HCT116 (cell line): Measurements from ENCODE around the gene AKAP11. TPM values are rescaled to one million over a fixed set of nuclear protein-coding genes. Genes with fewer than 3 reads are reported as not detected.

Experiments
- ATAC-seq: fragments of 200-7000 bp; cut with Tn5 transposase; 2 replicates; pipeline ENCODE4 v1.9.1; 2020; ENCODE audit warnings: mild to moderate bottlenecking, moderate library complexity
- BruUV-seq: library from RNA; stranded (reverse); fragments of 400-500 nt; replicated peaks from 2 replicates; lab custom pipeline; 2021; lab: Mats Ljungman, UMichigan
- CTCF ChIA-PET: fragments of 300-600 bp; sonication (Branson Sonifier 250); formaldehyde crosslinking; loops from one replicate; lab custom pipeline; 2021; ENCODE audit warnings: antibody characterized with exemption; lab: Charles Lee
- POLR2A ChIA-PET: fragments of 300-600, 350-600 bp; sonication (Branson Sonifier 250); formaldehyde crosslinking; loops from one replicate; lab custom pipeline; 2021; ENCODE audit warnings: antibody characterized with exemption; lab: Charles Lee
- RAD21 ChIA-PET, 2 experiments: fragments of 300-600 bp; sonication (Branson Sonifier 250); formaldehyde crosslinking; loops; one replicate each; lab custom pipeline; 2023; ENCODE audit warnings: low total read pairs in 2 of 2; ENCODE audit not compliant: uncharacterized antibody in 2 of 2, unreplicated experiment in 2 of 2, low non-redundant PET in 1 of 2; lab: Charles Lee
- DNase-seq: peaks from one replicate; pipeline ENCODE4 v3.0.0-alpha.2; 2010; ENCODE audit warnings: low read depth, low spot score
- H2AFZ ChIP-seq: fragments of 200-600 bp; shearing (Covaris generic), sonication (generic); 2 replicates; pipeline ENCODE4 v1.6.1; 2017; ENCODE audit warnings: low read depth, mixed run types, mixed read lengths, antibody characterized with exemption, low read length; ENCODE audit not compliant: poor library complexity, severe bottlenecking
- H3K27ac ChIP-seq: 2 replicates; pipeline ENCODE4 v1.5.1; 2012; ENCODE audit warnings: low read depth, low read length
- H3K27me3 ChIP-seq: fragments of 200-600 bp; sonication (generic); 2 replicates; pipeline ENCODE4 v1.6.1; 2016; ENCODE audit warnings: mixed run types, low read length, mixed read lengths; ENCODE audit not compliant: insufficient read depth
- H3K36me3 ChIP-seq, 2 experiments: fragments of 200-500 bp in 1 of 2; fragments of 200-600 bp in 1 of 2; sonication (Bioruptor generic) in 1 of 2; sonication (generic) in 1 of 2; 2 replicates each; pipeline versions ENCODE4 v1.5.1 to v1.6.1; 2014 to 2016; ENCODE audit warnings: low read length in 2 of 2, inconsistent platforms in 1 of 2, mixed read lengths in 1 of 2, mixed run types in 1 of 2; ENCODE audit not compliant: insufficient read depth in 2 of 2, control insufficient read depth in 1 of 2
- H3K4me1 ChIP-seq, 2 experiments: fragments of 200-600 bp in 1 of 2; sonication (generic) in 1 of 2; 2 replicates each; pipeline versions ENCODE4 v1.5.1 to v1.6.1; 2012 to 2017; ENCODE audit warnings: low read length in 2 of 2, inconsistent platforms in 1 of 2, mild to moderate bottlenecking in 1 of 2, mixed read lengths in 1 of 2, mixed run types in 1 of 2, moderate library complexity in 1 of 2; ENCODE audit not compliant: insufficient read depth in 2 of 2, control insufficient read depth in 1 of 2
- H3K4me2 ChIP-seq: fragments of 200-600 bp; sonication (generic); 2 replicates; pipeline ENCODE4 v1.6.1; 2017; ENCODE audit warnings: mixed run types, low read length, mixed read lengths
- H3K4me3 ChIP-seq, 2 experiments: fragments of 200-600 bp in 1 of 2; sonication (generic) in 1 of 2; replicated peaks in 1 of 2; 2 replicates each; pipeline ENCODE4 v1.5.1; 2011 to 2016; ENCODE audit warnings: low read length in 2 of 2, control low read depth in 1 of 2, low read depth in 1 of 2, mild to moderate bottlenecking in 1 of 2, mixed read lengths in 1 of 2, mixed run types in 1 of 2
- H3K79me2 ChIP-seq: fragments of 200-600 bp; sonication (generic); 2 replicates; pipeline ENCODE4 v1.6.1; 2017; ENCODE audit warnings: mild to moderate bottlenecking, mixed run types, low read length, moderate library complexity, mixed read lengths; ENCODE audit not compliant: insufficient read depth
- H3K9ac ChIP-seq: fragments of 200-600 bp; sonication (generic); 2 replicates; pipeline ENCODE4 v1.6.1; 2016; ENCODE audit warnings: low read length, mixed read lengths
- H3K9me2 ChIP-seq: fragments of 200-600 bp; sonication (generic), shearing (Covaris generic); 2 replicates; pipeline ENCODE4 v1.6.1; 2017; ENCODE audit warnings: mixed run types, mild to moderate bottlenecking, moderate library complexity; ENCODE audit not compliant: insufficient read depth
- H3K9me3 ChIP-seq, 2 experiments: fragments of 200-500 bp in 1 of 2; fragments of 200-600 bp in 1 of 2; sonication (Bioruptor generic) in 1 of 2; sonication (generic) in 1 of 2; 2 replicates each; pipeline ENCODE4 v1.6.1; 2014 to 2017; ENCODE audit warnings: low read length in 2 of 2, mixed read lengths in 2 of 2, inconsistent platforms in 1 of 2, low read depth in 1 of 2, mild to moderate bottlenecking in 1 of 2, mixed run types in 1 of 2, moderate library complexity in 1 of 2; ENCODE audit not compliant: control insufficient read depth in 1 of 2, insufficient read depth in 1 of 2
- H4K20me1 ChIP-seq: fragments of 200-600 bp; sonication (generic), shearing (Covaris generic); 2 replicates; pipeline ENCODE4 v1.6.1; 2017; ENCODE audit warnings: mixed run types, mild to moderate bottlenecking, moderate library complexity; ENCODE audit not compliant: insufficient read depth
- EZH2 ChIP-seq: fragments of 200-600 bp; sonication (generic); IDR thresholded peaks from 2 replicates; pipeline ENCODE4 v1.6.1; 2017; ENCODE audit warnings: antibody characterized with exemption, mixed run types
- FOSL1 ChIP-seq: IDR thresholded peaks from 2 replicates; pipeline ENCODE4 v1.6.1; 2012; ENCODE audit warnings: low read depth
- JUND ChIP-seq: IDR thresholded peaks from 2 replicates; pipeline ENCODE4 v1.6.1; 2012
- POLR2A ChIP-seq: IDR thresholded peaks from 2 replicates; pipeline ENCODE4 v1.7.0; 2011; ENCODE audit warnings: borderline replicate concordance; ENCODE audit not compliant: insufficient read depth, insufficient read length; ENCODE audit errors: extremely low read depth
- POLR2AphosphoS5 ChIP-seq: IDR thresholded peaks from 2 replicates; pipeline ENCODE4 v1.6.1; 2011; ENCODE audit warnings: mild to moderate bottlenecking, low read depth, low read length, moderate library complexity
- RAD21 ChIP-seq: IDR thresholded peaks from 2 replicates; pipeline ENCODE4 v1.6.1; 2012; ENCODE audit warnings: low read depth, mild to moderate bottlenecking
- SIN3A ChIP-seq: IDR thresholded peaks from 2 replicates; pipeline ENCODE4 v1.6.1; 2012; ENCODE audit warnings: low read depth
- SP1 ChIP-seq: IDR thresholded peaks from 2 replicates; pipeline ENCODE4 v1.6.1; 2012; ENCODE audit warnings: low read depth
- SRF ChIP-seq: IDR thresholded peaks from 2 replicates; pipeline ENCODE4 v1.6.1; 2012; ENCODE audit warnings: low read depth
- TCF7L2 ChIP-seq: IDR thresholded peaks from 2 replicates; pipeline ENCODE4 v1.7.0; 2011; ENCODE audit warnings: borderline replicate concordance, inconsistent platforms; ENCODE audit not compliant: insufficient read depth, insufficient read length; ENCODE audit errors: extremely low read depth
- YY1 ChIP-seq: IDR thresholded peaks from 2 replicates; pipeline ENCODE4 v1.6.1; 2011; ENCODE audit warnings: low read length, low read depth, moderate library complexity, mild to moderate bottlenecking; ENCODE audit not compliant: insufficient replicate concordance; ENCODE audit errors: extremely low read depth
- ZFX ChIP-seq: fragments of 450-650 bp; IDR thresholded peaks from 2 replicates; pipeline ENCODE4 v1.6.1; 2017
- intact Hi-C: fragments of 100-400 bp; cut with micrococcal nuclease; formaldehyde crosslinking; loops from 2 replicates; pipeline ENCODE4 v1.10.0; 2022
- total RNA-seq: library from RNA; stranded (reverse); gene quantifications from one replicate; pipeline ENCODE4 v1.2.1, GENCODE V29; 2021; ENCODE audit not compliant: unreplicated experiment
- TF ChIP-seq, protein P1 (sequence below): IDR thresholded peaks from 2 replicates; pipeline ENCODE4 v1.6.1; 2012
- TF ChIP-seq, protein P2 (sequence below): IDR thresholded peaks from 2 replicates; pipeline ENCODE4 v1.6.1; 2011; ENCODE audit warnings: mild to moderate bottlenecking, low read length, moderate library complexity; ENCODE audit not compliant: insufficient replicate concordance; ENCODE audit errors: extremely low read depth
- TF ChIP-seq, protein P3 (sequence below): IDR thresholded peaks from 2 replicates; pipeline ENCODE4 v1.6.1; 2012
- TF ChIP-seq, protein P4 (sequence below): IDR thresholded peaks from 2 replicates; pipeline ENCODE4 v1.6.1; 2012; ENCODE audit warnings: low read depth
- TF ChIP-seq, protein P5 (sequence below), 3 experiments: fragments of 200-600 bp in 1 of 3; sonication (generic) in 1 of 3; IDR thresholded peaks in 2 of 3; conservative IDR thresholded peaks in 1 of 3; 2 replicates each; pipeline ENCODE4 v1.5.1; 2012 to 2017; ENCODE audit warnings: low read depth in 2 of 3, low read length in 2 of 3, antibody characterized with exemption in 1 of 3, borderline replicate concordance in 1 of 3, control low read depth in 1 of 3, mild to moderate bottlenecking in 1 of 3, mixed read lengths in 1 of 3, mixed run types in 1 of 3, moderate library complexity in 1 of 3; ENCODE audit not compliant: insufficient read depth in 1 of 3

The AKAP11 gene
- total RNA-seq, 1 experiment from 2014 or later: 21.7 TPM

DNA sequence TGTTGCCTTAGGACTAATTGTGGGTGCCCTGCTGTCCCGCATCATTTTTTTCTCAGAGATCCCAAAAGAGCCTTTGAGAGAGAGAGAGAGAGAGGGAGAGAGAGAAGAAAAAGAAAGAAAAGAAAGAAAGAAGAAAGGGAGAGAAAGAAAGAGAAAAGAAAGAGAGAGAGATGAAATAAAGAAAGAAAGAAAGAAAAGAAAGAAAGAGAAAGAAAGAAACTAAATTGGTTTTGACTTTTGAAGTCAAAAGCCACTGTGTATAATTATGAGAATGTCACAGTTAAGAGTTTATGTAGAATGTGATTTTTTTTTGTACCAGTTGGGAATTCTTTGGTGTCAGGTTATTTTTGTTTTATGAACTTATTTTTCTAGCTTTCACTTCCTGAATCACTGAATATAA lies 43.4 kb upstream of the AKAP11 start:
- POLR2A ChIA-PET: no interaction called here
- H2AFZ ChIP-seq: no peak overlapping the region
- H3K9ac ChIP-seq: no peak overlapping the region
- no TSS peak for BruUV-seq
- no peaks in the 10 kb centered on the region for H3K9me3 ChIP-seq
- H3K27me3 ChIP-seq: no peaks in the 10 kb centered on the region
- no peaks in the 10 kb centered on the region for H3K36me3 ChIP-seq
- DNase-seq (no peak), ATAC-seq (no peak)
- CTCF ChIA-PET: no interaction called here
- intact Hi-C loops: no loop called here
- H3K79me2 ChIP-seq: no peaks in the 10 kb centered on the region
- no peaks in the 10 kb centered on the region for H4K20me1 ChIP-seq
- TF ChIP-seq, protein P1, sequence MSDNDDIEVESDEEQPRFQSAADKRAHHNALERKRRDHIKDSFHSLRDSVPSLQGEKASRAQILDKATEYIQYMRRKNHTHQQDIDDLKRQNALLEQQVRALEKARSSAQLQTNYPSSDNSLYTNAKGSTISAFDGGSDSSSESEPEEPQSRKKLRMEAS: no peak
- no peak for TF ChIP-seq RAD21
- TF ChIP-seq POLR2AphosphoS5: no peak
- no peak for TF ChIP-seq SP1
- TF ChIP-seq, protein P2, sequence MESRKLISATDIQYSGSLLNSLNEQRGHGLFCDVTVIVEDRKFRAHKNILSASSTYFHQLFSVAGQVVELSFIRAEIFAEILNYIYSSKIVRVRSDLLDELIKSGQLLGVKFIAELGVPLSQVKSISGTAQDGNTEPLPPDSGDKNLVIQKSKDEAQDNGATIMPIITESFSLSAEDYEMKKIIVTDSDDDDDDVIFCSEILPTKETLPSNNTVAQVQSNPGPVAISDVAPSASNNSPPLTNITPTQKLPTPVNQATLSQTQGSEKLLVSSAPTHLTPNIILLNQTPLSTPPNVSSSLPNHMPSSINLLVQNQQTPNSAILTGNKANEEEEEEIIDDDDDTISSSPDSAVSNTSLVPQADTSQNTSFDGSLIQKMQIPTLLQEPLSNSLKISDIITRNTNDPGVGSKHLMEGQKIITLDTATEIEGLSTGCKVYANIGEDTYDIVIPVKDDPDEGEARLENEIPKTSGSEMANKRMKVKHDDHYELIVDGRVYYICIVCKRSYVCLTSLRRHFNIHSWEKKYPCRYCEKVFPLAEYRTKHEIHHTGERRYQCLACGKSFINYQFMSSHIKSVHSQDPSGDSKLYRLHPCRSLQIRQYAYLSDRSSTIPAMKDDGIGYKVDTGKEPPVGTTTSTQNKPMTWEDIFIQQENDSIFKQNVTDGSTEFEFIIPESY: no peak
- no peak for TF ChIP-seq SIN3A
- TF ChIP-seq FOSL1: no peak
- TF ChIP-seq, protein P3, sequence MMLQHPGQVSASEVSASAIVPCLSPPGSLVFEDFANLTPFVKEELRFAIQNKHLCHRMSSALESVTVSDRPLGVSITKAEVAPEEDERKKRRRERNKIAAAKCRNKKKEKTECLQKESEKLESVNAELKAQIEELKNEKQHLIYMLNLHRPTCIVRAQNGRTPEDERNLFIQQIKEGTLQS: no peak
- no peak for TF ChIP-seq YY1
- TF ChIP-seq, protein P4, sequence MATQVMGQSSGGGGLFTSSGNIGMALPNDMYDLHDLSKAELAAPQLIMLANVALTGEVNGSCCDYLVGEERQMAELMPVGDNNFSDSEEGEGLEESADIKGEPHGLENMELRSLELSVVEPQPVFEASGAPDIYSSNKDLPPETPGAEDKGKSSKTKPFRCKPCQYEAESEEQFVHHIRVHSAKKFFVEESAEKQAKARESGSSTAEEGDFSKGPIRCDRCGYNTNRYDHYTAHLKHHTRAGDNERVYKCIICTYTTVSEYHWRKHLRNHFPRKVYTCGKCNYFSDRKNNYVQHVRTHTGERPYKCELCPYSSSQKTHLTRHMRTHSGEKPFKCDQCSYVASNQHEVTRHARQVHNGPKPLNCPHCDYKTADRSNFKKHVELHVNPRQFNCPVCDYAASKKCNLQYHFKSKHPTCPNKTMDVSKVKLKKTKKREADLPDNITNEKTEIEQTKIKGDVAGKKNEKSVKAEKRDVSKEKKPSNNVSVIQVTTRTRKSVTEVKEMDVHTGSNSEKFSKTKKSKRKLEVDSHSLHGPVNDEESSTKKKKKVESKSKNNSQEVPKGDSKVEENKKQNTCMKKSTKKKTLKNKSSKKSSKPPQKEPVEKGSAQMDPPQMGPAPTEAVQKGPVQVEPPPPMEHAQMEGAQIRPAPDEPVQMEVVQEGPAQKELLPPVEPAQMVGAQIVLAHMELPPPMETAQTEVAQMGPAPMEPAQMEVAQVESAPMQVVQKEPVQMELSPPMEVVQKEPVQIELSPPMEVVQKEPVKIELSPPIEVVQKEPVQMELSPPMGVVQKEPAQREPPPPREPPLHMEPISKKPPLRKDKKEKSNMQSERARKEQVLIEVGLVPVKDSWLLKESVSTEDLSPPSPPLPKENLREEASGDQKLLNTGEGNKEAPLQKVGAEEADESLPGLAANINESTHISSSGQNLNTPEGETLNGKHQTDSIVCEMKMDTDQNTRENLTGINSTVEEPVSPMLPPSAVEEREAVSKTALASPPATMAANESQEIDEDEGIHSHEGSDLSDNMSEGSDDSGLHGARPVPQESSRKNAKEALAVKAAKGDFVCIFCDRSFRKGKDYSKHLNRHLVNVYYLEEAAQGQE: no peak
- no peak for TF ChIP-seq SRF
- TF ChIP-seq EZH2: no peak
- TF ChIP-seq TCF7L2: no peak
- no peak for TF ChIP-seq ZFX
- TF ChIP-seq, protein P5, sequence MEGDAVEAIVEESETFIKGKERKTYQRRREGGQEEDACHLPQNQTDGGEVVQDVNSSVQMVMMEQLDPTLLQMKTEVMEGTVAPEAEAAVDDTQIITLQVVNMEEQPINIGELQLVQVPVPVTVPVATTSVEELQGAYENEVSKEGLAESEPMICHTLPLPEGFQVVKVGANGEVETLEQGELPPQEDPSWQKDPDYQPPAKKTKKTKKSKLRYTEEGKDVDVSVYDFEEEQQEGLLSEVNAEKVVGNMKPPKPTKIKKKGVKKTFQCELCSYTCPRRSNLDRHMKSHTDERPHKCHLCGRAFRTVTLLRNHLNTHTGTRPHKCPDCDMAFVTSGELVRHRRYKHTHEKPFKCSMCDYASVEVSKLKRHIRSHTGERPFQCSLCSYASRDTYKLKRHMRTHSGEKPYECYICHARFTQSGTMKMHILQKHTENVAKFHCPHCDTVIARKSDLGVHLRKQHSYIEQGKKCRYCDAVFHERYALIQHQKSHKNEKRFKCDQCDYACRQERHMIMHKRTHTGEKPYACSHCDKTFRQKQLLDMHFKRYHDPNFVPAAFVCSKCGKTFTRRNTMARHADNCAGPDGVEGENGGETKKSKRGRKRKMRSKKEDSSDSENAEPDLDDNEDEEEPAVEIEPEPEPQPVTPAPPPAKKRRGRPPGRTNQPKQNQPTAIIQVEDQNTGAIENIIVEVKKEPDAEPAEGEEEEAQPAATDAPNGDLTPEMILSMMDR (IDR thresholded peaks at IDR 0.05 in 2 of 3, conservative IDR thresholded peaks at IDR 0.05 in 1 of 3; ENCODE audit: borderline replicate concordance in 1 of 3, insufficient read depth in 1 of 3, low read depth in 2 of 3, low read length in 2 of 3): no peak
- TF ChIP-seq POLR2A: no peak
- TF ChIP-seq JUND: no peak
- H3K4me2 ChIP-seq: no peak overlapping the region
- H3K9me2 ChIP-seq: no peaks in the 10 kb centered on the region
- RAD21 ChIA-PET: no interaction called here
- no peak overlapping the region for H3K27ac ChIP-seq
- H3K4me3 ChIP-seq: no peak overlapping the region
- no peaks in the 10 kb centered on the region for H3K4me1 ChIP-seq
